Common myeloid progenitor, CD34-positive (primary cell): Measurements from ENCODE around the gene SLC51B.

Experiments
- CTCF ChIA-PET: fragments of 350-600 bp; sonication (Branson Sonifier 250); formaldehyde crosslinking; loops from one replicate; lab custom pipeline; 2021; ENCODE audit warnings: antibody characterized with exemption; lab: Charles Lee
- POLR2A ChIA-PET: fragments of 350-600 bp; sonication (Branson Sonifier 250); formaldehyde crosslinking; loops from one replicate; lab custom pipeline; 2021; ENCODE audit warnings: antibody characterized with exemption; lab: Charles Lee
- DNase-seq, 3 donors: peaks; one replicate each; pipeline versions ENCODE4 v3.0.0 to v3.0.0-alpha.2; 2013
- H3K27ac ChIP-seq, 2 experiments: 1 replicate in 1 of 2; 2 replicates in 1 of 2; pipeline ENCODE4 v1.7.0; 2013; ENCODE audit warnings: inconsistent platforms in 2 of 2, low read length in 2 of 2, mild to moderate bottlenecking in 2 of 2, low read depth in 1 of 2, moderate library complexity in 1 of 2; ENCODE audit not compliant: severe bottlenecking in 2 of 2, insufficient read depth in 1 of 2, poor library complexity in 1 of 2
- H3K27me3 ChIP-seq, 5 experiments: replicated peaks in 2 of 5; 1 replicate in 3 of 5; 2 replicates in 2 of 5; pipeline versions ENCODE4 v1.6.1 to v1.7.0; 2013; ENCODE audit warnings: low read length in 4 of 5, mild to moderate bottlenecking in 2 of 5, moderate library complexity in 2 of 5, inconsistent platforms in 1 of 5; ENCODE audit not compliant: insufficient read depth in 5 of 5, control insufficient read depth in 4 of 5
- H3K36me3 ChIP-seq, 4 experiments: 1 replicate in 2 of 4; 2 replicates in 2 of 4; pipeline versions ENCODE4 v1.6.1 to v1.7.0; 2013; ENCODE audit warnings: low read length in 3 of 4, control low read depth in 1 of 4, mild to moderate bottlenecking in 1 of 4; ENCODE audit not compliant: control insufficient read depth in 4 of 4, insufficient read depth in 4 of 4
- H3K4me1 ChIP-seq, 4 experiments: 1 replicate in 3 of 4; 2 replicates in 1 of 4; pipeline versions ENCODE4 v1.6.1 to v1.7.1; 2013; ENCODE audit warnings: low read length in 3 of 4, mild to moderate bottlenecking in 3 of 4, control low read depth in 1 of 4, inconsistent platforms in 1 of 4, moderate library complexity in 1 of 4; ENCODE audit not compliant: control insufficient read depth in 4 of 4, insufficient read depth in 4 of 4; ENCODE audit errors: control extremely low read depth in 1 of 4
- H3K4me3 ChIP-seq, 7 experiments: 1 replicate in 4 of 7; 2 replicates in 3 of 7; pipeline versions ENCODE4 v1.5.1 to v1.7.0; 2013; ENCODE audit warnings: mild to moderate bottlenecking in 7 of 7, low read length in 6 of 7, moderate library complexity in 6 of 7, inconsistent platforms in 2 of 7, low read depth in 2 of 7, control low read depth in 1 of 7; ENCODE audit not compliant: insufficient read depth in 4 of 7, control insufficient read depth in 1 of 7; ENCODE audit errors: extremely low read depth in 1 of 7
- H3K9me3 ChIP-seq, 5 experiments: 1 replicate in 4 of 5; 2 replicates in 1 of 5; pipeline versions ENCODE4 v1.6.1 to v1.7.1; 2013; ENCODE audit warnings: low read length in 4 of 5, mild to moderate bottlenecking in 2 of 5, inconsistent platforms in 1 of 5, low read depth in 1 of 5, moderate library complexity in 1 of 5; ENCODE audit not compliant: control insufficient read depth in 4 of 5, insufficient read depth in 2 of 5; ENCODE audit errors: control extremely low read depth in 1 of 5
- WGBS: methylation state at CpG from one replicate; pipeline ENCODE4 v1.1.5; 2013; ENCODE audit not compliant: insufficient coverage; 5-methylcytosine and 5-hydroxymethylcytosine counted together

Gene SLC51B

DNA sequence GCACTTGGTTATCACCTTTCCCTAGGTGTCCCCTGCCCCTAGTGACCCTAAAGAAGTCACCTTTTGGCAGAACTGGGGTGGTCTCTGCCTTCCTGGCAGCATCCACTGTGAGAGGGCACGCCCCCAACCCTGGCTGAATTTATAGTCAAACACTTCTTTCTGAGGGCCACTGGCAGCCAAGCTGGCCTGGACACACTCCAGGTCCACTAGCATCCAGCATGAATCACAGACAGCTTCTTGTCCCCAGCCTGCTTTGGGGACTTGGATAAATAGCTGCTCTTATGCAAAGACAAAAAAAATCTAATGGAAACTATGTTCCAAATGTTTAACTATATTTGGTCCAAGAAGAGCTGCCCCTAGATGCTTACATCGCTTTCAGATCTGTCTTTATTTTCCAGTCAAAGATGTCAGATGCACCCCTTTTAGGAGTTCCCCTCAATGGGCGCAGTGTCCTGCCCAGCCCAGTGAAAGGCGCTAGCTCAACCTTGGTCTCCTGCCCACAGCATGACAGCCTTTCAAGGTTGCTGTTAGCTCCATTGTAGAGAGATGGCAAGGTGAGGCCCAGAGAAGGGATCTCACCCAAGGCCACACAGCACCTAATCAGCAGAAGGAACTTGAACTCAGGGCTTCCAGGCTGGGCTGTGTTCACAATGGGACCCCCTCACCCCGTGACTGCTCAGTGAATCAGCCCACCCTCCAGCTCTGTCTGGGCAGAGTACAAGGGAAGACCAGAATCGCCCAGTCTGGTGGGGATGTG, 15.6 kb downstream of the SLC51B start:
- DNase-seq = no peak
- ChIA-PET CTCF (interaction anchor here (1.3 to 3.5 kb wide), 6 partner anchors 7 to 40 kb away, joined by 3 to 26 read pairs (median 6); partner anchors contain the start of genes KBTBD13 and RASL12), POLR2A (interaction anchor here (0.6 kb wide), 1 partner anchor 184 kb away, joined by 3 read pairs; no protein-coding TSS in a partner anchor)
- Histone ChIP-seq H3K27ac (no peak overlapping the region), H3K27me3 (peaks cover 0 to 8% (median 5%) of the 10 kb centered on the region in 5 experiments), H3K4me1 (peaks cover 3 to 9% (median 8%) of the 10 kb centered on the region in 4 experiments), H3K4me3 (no peak overlapping the region), H3K36me3 (no peaks in the 10 kb centered on the region), H3K9me3 (no peaks in the 10 kb centered on the region)
- WGBS = 98% methylated on average over 6 of the region's 6 CpGs

DNA sequence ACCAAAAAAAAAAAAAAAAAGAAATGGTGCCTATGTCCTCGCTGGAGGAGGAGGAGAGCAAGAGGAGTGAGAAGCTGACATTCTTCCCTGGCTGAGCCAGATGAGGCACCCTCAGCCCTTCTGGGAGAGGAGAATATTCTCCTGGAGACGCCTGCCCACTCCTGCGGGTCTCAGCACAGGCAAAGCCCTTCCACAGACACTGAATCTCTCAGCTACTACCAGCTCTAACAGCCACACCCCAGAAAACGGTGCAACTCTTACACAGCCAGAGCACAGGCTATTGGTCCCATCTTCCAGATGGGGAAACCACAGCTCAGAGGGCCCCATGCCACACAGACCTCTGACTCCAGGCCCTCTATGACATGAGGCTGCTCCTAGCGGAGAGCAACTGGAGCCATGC, 16.9 kb downstream of the SLC51B start:
- Histone ChIP-seq H3K36me3 (no peaks in the 10 kb centered on the region), H3K9me3 (no peaks in the 10 kb centered on the region), H3K27me3 (peaks cover 6 to 20% (median 11%) of the 10 kb centered on the region in 5 experiments), H3K4me1 (peaks cover 0 to 5% (median 2%) of the 10 kb centered on the region in 4 experiments), H3K27ac (no peak overlapping the region), H3K4me3 (no peak overlapping the region)
- DNase-seq = no peak
- WGBS = 100% methylated on average over 2 of the region's 5 CpGs
- CTCF ChIA-PET = interaction anchor here (0.8 to 3.5 kb wide), 6 partner anchors 15 to 41 kb away, joined by 3 to 26 read pairs (median 6); partner anchors contain the start of gene KBTBD13
- POLR2A ChIA-PET = no interaction called here

DNA sequence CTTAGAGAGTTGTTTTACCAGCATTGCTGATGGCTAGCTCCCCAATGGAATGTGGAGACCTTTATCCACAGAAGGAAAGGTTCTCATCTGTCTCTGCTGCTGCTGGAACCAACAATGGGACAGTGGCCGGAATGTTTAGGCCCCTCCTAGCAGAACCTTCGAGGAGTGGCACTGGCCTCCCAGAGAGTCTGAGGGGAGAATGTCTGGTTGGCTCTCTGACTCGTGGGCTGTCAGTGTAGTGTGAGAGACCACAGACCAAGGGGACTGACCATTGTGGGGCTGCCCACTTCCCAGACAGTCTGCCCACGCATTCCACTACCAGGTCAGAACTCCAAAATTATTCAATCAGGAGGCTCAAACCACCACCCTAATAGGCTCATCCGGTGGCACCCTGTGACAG, 17.5 kb downstream of the SLC51B start:
- Histone ChIP-seq H3K36me3 (no peaks in the 10 kb centered on the region), H3K27me3 (peaks cover 7 to 27% (median 11%) of the 10 kb centered on the region in 5 experiments), H3K4me3 (no peak overlapping the region), H3K9me3 (no peaks in the 10 kb centered on the region), H3K27ac (no peak overlapping the region), H3K4me1 (peaks cover 0 to 9% (median 5%) of the 10 kb centered on the region in 4 experiments)
- POLR2A ChIA-PET = no interaction called here
- WGBS = 100% methylated on average over 3 of the region's 5 CpGs
- DNase-seq = no peak
- CTCF ChIA-PET = interaction anchor here (0.8 to 3.5 kb wide), 5 partner anchors 12 to 41 kb away, joined by 3 to 26 read pairs (median 5); partner anchors contain the start of gene KBTBD13

GRCh38 chr15:65066001-65066634, 20.9 kb downstream of the SLC51B start:
- no peak overlapping the region for H3K4me3 ChIP-seq
- POLR2A ChIA-PET = no interaction called here
- H3K9me3 ChIP-seq = no peaks in the 10 kb centered on the region
- H3K4me1 ChIP-seq = peaks cover 0 to 17% (median 9%) of the 10 kb centered on the region in 4 experiments
- CTCF ChIA-PET = interaction anchor here (0.6 to 6.8 kb wide), 6 partner anchors 11 to 32 kb away, joined by 4 to 37 read pairs (median 6); partner anchors contain the start of gene KBTBD13
- peaks cover 7 to 41% (median 16%) of the 10 kb centered on the region in 5 experiments for H3K27me3 ChIP-seq
- no peaks in the 10 kb centered on the region for H3K36me3 ChIP-seq
- H3K27ac ChIP-seq = no peak overlapping the region
- WGBS = 100% methylated on average over 2 of the region's 3 CpGs
- peak in 2 of 3 donors; percentile 28 to 38 for DNase-seq

DNA sequence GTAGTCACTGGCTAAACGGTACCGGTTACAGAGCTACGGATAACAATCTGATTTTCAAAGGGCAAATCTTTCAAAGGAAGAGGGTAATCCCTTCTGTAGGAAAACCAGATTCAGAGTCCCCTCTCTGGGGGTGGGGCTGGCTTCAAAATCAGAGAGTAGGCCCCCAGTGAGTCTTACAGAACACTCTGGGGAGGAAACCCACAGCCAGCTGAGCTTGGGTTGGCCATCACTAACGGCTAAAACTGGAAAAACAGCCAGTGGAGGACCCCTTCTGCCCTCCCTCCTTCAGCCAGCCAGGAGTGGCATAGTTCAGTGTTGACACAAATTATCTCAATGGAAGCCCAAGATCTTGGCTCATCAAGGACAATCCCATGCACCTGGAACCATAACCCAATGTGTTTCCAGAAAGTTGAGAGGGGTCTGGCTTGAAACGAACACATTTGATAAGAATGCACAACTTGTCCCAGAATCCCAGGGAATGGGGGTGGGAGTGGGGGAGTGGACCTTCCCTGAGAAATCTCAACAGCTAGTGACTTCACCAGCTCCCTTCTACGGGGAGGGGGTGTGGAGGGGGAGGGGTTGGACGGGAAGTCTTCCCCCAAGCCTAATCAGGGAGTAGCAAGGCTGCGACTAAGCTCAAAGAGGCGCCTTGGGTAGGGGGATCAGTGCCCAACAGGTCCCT, 21.6 kb downstream of the SLC51B start:
- no peaks in the 10 kb centered on the region for H3K9me3 ChIP-seq
- no peak for DNase-seq
- no peak overlapping the region for H3K4me3 ChIP-seq
- peaks cover 0 to 17% (median 9%) of the 10 kb centered on the region in 4 experiments for H3K4me1 ChIP-seq
- no peak overlapping the region for H3K27ac ChIP-seq
- no peaks in the 10 kb centered on the region for H3K36me3 ChIP-seq
- POLR2A ChIA-PET = no interaction called here
- WGBS = 73% methylated on average over 7 of the region's 9 CpGs
- CTCF ChIA-PET = interaction anchor here (0.6 to 6.8 kb wide), 7 partner anchors 7 to 32 kb away, joined by 4 to 37 read pairs (median 6); partner anchors contain the start of gene KBTBD13
- peaks cover 7 to 41% (median 16%) of the 10 kb centered on the region in 5 experiments for H3K27me3 ChIP-seq

- WGBS = 40% methylated on average over 7 of the region's 8 CpGs
- H3K9me3 ChIP-seq = no peaks in the 10 kb centered on the region
- ChIA-PET POLR2A (no interaction called here), CTCF (interaction anchor here (1.3 to 6.8 kb wide), 6 partner anchors 8 to 20 kb away, joined by 5 to 37 read pairs (median 6); partner anchors contain the start of gene KBTBD13)
- H3K4me1 ChIP-seq = peaks cover 0 to 21% (median 11%) of the 10 kb centered on the region in 4 experiments
- no peak overlapping the region for H3K27ac ChIP-seq
- no peak for DNase-seq
- H3K36me3 ChIP-seq = no peaks in the 10 kb centered on the region
- peak overlapping the region in 1 of 7 experiments; percentile 56 for H3K4me3 ChIP-seq
- H3K27me3 ChIP-seq = peaks cover 7 to 41% (median 16%) of the 10 kb centered on the region in 5 experiments
Observed at GRCh38 chr15:65067317-65067644, 22.1 kb downstream of the SLC51B start.
